ENCODE measurements around the gene STRIP1.
A peak's percentile ranks its signal among the peaks of the same experiment; 100 is the strongest.

The STRIP1 gene

GRCh38 chr1:110087812-110088738 lies 53.7 kb downstream of the STRIP1 start:
- DNase-seq (ENCODE audit: low read depth): peak; percentile 4
- no peak overlapping the region for H3K4me3 ChIP-seq (ENCODE audit: low read depth, low read length)

GRCh38 chr1:110088739-110089316 lies 54.4 kb downstream of the STRIP1 start:
- no peak overlapping the region for H3K4me3 ChIP-seq (ENCODE audit: low read depth, low read length)
- DNase-seq (ENCODE audit: low read depth): no peak

- no peak overlapping the region for H3K4me3 ChIP-seq (ENCODE audit: low read depth, low read length)
- no peak for DNase-seq (ENCODE audit: low read depth)
These were observed 55.3 kb downstream of the STRIP1 start for GRCh38 chr1:110089561-110090275.

GRCh38 chr1:110091381-110091780 lies 57.0 kb downstream of the STRIP1 start:
- no peak overlapping the region for H3K4me3 ChIP-seq (ENCODE audit: low read depth, low read length)
- DNase-seq (ENCODE audit: low read depth): no peak

- DNase-seq (ENCODE audit: low read depth): no peak
- H3K4me3 ChIP-seq (ENCODE audit: low read depth, low read length): no peak overlapping the region
These were observed 57.4 kb downstream of the STRIP1 start for GRCh38 chr1:110091791-110092190.

- H3K4me3 ChIP-seq (ENCODE audit: low read depth, low read length): no peak overlapping the region
- DNase-seq (ENCODE audit: low read depth): no peak
These were observed 58.6 kb downstream of the STRIP1 start for GRCh38 chr1:110092991-110093390.

- DNase-seq (ENCODE audit: low read depth): no peak
- H3K4me3 ChIP-seq (ENCODE audit: low read depth, low read length): no peak overlapping the region
These were observed 60.7 kb downstream of the STRIP1 start for GRCh38 chr1:110094931-110095654.

GRCh38 chr1:110097507-110098221 lies 63.2 kb downstream of the STRIP1 start:
- H3K4me3 ChIP-seq (ENCODE audit: low read depth, low read length): no peak overlapping the region
- no peak for DNase-seq (ENCODE audit: low read depth)

- no peak overlapping the region for H3K4me3 ChIP-seq (ENCODE audit: low read depth, low read length)
- no peak for DNase-seq (ENCODE audit: low read depth)
These were observed 64.0 kb downstream of the STRIP1 start for GRCh38 chr1:110098222-110099026.

GRCh38 chr1:110100335-110100734 lies 65.9 kb downstream of the STRIP1 start:
- no peak overlapping the region for H3K4me3 ChIP-seq (ENCODE audit: low read depth, low read length)
- DNase-seq (ENCODE audit: low read depth): no peak

GRCh38 chr1:110102081-110102480 lies 67.7 kb downstream of the STRIP1 start:
- H3K4me3 ChIP-seq (ENCODE audit: low read depth, low read length): no peak overlapping the region
- DNase-seq (ENCODE audit: low read depth): no peak

Data from skeletal muscle cell (primary cell).